ENCODE results near the gene RNF11.

GRCh38 chr1:51236531-51237350, 668 bp downstream of the RNF11 start:
- TF ChIP-seq CTCF (optimal IDR thresholded peaks at IDR 0.05 in 1 of 3, IDR thresholded peaks at IDR 0.05 in 1 of 3, conservative IDR thresholded peaks at IDR 0.05 in 1 of 3; ENCODE audit: extremely low read depth in 1 of 3, insufficient read depth in 2 of 3, low read length in 3 of 3): no peak
- TF ChIP-seq EZH2 (IDR thresholded peaks at IDR 0.05; ENCODE audit: low read length): no peak
